ENCODE results near the gene TOMM22. TPM values are rescaled to one million over a fixed set of nuclear protein-coding genes. Genes with fewer than 3 reads are reported as not detected.

TOMM22 gene
- total and polyA plus RNA-seq, 2 donors (not counting 3 experiments of a cell fraction or from before 2014, with no cell fraction given) = 62.3 to 98.8 TPM

DNA sequence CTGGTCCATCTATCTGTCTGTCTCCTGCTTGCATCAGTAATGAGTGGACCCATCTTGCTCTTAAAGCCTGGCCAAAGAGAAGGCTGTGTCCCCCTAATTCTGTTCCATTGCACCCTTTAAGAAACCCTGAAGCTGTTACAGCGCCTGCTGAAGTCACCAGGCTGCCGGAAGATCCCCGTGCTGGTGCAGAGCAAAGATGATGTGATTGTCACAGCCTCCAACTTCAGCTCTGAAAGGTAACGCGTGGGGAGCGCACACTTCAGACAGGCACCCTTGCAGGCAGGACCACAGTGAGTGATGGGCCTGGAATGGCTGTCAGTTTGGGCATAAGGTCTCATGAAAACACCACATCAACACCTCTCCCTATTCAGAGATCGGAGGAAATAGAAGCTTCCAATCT lies 42.4 kb downstream of the TOMM22 start:
- H3K9me1 ChIP-seq (replicated peaks; ENCODE audit: control insufficient read depth, extremely low read depth, insufficient read depth, low read length) = no peaks in the 10 kb centered on the region
- DNase-seq (ENCODE audit: low read depth, low spot score) (no peak), FAIRE-seq (no peak)
- no TSS peak for BruUV-seq (replicated peaks)
- TF ChIP-seq, protein P1, sequence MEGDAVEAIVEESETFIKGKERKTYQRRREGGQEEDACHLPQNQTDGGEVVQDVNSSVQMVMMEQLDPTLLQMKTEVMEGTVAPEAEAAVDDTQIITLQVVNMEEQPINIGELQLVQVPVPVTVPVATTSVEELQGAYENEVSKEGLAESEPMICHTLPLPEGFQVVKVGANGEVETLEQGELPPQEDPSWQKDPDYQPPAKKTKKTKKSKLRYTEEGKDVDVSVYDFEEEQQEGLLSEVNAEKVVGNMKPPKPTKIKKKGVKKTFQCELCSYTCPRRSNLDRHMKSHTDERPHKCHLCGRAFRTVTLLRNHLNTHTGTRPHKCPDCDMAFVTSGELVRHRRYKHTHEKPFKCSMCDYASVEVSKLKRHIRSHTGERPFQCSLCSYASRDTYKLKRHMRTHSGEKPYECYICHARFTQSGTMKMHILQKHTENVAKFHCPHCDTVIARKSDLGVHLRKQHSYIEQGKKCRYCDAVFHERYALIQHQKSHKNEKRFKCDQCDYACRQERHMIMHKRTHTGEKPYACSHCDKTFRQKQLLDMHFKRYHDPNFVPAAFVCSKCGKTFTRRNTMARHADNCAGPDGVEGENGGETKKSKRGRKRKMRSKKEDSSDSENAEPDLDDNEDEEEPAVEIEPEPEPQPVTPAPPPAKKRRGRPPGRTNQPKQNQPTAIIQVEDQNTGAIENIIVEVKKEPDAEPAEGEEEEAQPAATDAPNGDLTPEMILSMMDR (IDR thresholded peaks at IDR 0.05; ENCODE audit: extremely low read depth in 1 of 2, insufficient read depth in 1 of 2, low read depth in 1 of 2, low read length in 2 of 2) = no peak
- TF ChIP-seq, protein P2, sequence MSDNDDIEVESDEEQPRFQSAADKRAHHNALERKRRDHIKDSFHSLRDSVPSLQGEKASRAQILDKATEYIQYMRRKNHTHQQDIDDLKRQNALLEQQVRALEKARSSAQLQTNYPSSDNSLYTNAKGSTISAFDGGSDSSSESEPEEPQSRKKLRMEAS (IDR thresholded peaks at IDR 0.05; ENCODE audit: insufficient read depth, insufficient read length) = no peak
- TF ChIP-seq FOS (IDR thresholded peaks at IDR 0.05; ENCODE audit: borderline replicate concordance, insufficient read depth, low read length) = no peak
- TF ChIP-seq GATA2 (IDR thresholded peaks at IDR 0.05; ENCODE audit: insufficient read depth, insufficient read length, low read depth, low read length) = no peak
- no peak for TF ChIP-seq POLR2A (IDR thresholded peaks at IDR 0.05; ENCODE audit: low read depth, low read length)
- no peak for TF ChIP-seq JUN (IDR thresholded peaks at IDR 0.05; ENCODE audit: borderline replicate concordance, insufficient read depth, insufficient read length, low read depth)
- no peak for TF ChIP-seq EZH2 (IDR thresholded peaks at IDR 0.05; ENCODE audit: borderline replicate concordance, low read depth, low read length, severe bottlenecking)
- TF ChIP-seq POLR2AphosphoS5 (IDR thresholded peaks at IDR 0.05; ENCODE audit: insufficient read depth, low read depth, low read length) = no peak
- no peak for TF ChIP-seq MYC (IDR thresholded peaks at IDR 0.05; ENCODE audit: low read depth, low read length)
- no peak overlapping the region for H3K9ac ChIP-seq (replicated peaks; ENCODE audit: extremely low read depth, insufficient read depth, low read length)
- H3K79me2 ChIP-seq (ENCODE audit: control insufficient read depth, insufficient read depth, low read length) = no peaks in the 10 kb centered on the region
- no peak overlapping the region for H3K4me2 ChIP-seq (ENCODE audit: insufficient read depth, low read length)
- intact Hi-C loops (cut with micrococcal nuclease) (no loop called here), dilution Hi-C loops (cut with MboI; ENCODE audit: extremely low pct_ligation_motif_present, low sequenced_read_pairs) (no loop called here)
- no peak overlapping the region for H2AFZ ChIP-seq (ENCODE audit: low read depth, low read length)
- POLR2A ChIA-PET = no interaction called here
- H3K9me3 ChIP-seq (replicated peaks; ENCODE audit: control insufficient read depth, insufficient read depth, low read length) = no peaks in the 10 kb centered on the region
- CTCF ChIA-PET = interaction anchor here (1.1 to 1.7 kb wide), 10 partner anchors 9 to 672 kb away, joined by 3 to 19 read pairs (median 8); partner anchors contain the start of genes GTPBP1 and TOMM22
- H3K27me3 ChIP-seq (ENCODE audit: control insufficient read depth in 2 of 2, insufficient read depth in 2 of 2, low read length in 2 of 2) = no peaks in the 10 kb centered on the region
- peaks cover 12 to 45% of the 10 kb centered on the region in 2 experiments for H3K36me3 ChIP-seq (ENCODE audit: control insufficient read depth in 2 of 2, extremely low read depth in 1 of 2, insufficient read depth in 2 of 2, low read length in 2 of 2)
- no peaks in the 10 kb centered on the region for H4K20me1 ChIP-seq (replicated peaks; ENCODE audit: control insufficient read depth, extremely low read depth, insufficient read depth, low read length)
- H3K4me1 ChIP-seq (ENCODE audit: control insufficient read depth, extremely low read depth, insufficient read depth, low read length) = no peaks in the 10 kb centered on the region
- H3K4me3 ChIP-seq (replicated peaks in 1 of 3; ENCODE audit: insufficient read depth in 1 of 3, low read depth in 1 of 3, low read length in 3 of 3) = no peak overlapping the region
- H3K27ac ChIP-seq (ENCODE audit: insufficient read depth, low read depth, low read length) = no peak overlapping the region

Data from endothelial cell of umbilical vein (primary cell).